Islet precursor cell (in vitro differentiated cells): Measurements from ENCODE around the gene MBNL1.
A peak's percentile ranks its signal among the peaks of the same experiment; 100 is the strongest.

Experiments
- DNase-seq: peaks from one replicate; pipeline ENCODE4 v3.0.0-alpha.2; 2018

MBNL1 gene

DNA sequence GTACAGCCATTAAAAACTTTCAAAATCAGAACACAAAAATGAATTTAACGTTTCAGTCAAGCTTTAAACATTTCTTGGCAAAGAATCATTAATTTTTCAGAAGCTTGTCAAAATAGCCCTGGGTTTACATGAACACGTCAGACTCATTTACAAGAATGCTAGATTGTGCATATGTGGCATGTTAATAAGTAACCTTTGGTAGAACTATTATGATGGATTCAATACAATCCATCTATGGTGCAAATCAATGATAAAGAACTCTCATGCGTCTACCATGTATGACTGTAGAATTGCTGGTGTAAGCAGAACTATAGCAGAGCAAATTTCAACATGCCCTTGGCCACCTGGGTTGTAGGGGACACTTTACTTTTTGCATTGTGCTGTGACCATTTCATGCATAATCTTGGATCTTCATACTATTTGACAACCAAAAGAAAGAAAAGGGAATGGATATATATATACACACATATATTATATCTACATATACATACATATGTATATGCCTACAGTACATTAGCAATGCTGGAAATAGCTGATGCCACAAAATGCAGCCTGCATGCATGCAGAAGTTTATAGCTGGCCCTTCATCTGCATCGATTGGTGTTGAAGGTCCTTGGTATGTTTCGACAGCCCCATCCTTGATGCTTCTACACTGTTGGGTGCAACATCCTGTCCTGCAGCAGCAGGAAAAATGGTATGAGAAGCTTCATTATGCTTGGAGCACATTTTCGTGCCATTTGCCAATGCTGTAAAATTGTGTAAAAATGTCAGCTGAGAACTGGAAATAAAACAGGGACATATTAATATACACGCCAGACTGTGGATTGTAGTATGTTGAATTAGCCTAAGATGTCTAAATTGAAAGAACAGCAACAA lies 189.0 kb downstream of the MBNL1 start:
- DNase-seq: no peak

DNA sequence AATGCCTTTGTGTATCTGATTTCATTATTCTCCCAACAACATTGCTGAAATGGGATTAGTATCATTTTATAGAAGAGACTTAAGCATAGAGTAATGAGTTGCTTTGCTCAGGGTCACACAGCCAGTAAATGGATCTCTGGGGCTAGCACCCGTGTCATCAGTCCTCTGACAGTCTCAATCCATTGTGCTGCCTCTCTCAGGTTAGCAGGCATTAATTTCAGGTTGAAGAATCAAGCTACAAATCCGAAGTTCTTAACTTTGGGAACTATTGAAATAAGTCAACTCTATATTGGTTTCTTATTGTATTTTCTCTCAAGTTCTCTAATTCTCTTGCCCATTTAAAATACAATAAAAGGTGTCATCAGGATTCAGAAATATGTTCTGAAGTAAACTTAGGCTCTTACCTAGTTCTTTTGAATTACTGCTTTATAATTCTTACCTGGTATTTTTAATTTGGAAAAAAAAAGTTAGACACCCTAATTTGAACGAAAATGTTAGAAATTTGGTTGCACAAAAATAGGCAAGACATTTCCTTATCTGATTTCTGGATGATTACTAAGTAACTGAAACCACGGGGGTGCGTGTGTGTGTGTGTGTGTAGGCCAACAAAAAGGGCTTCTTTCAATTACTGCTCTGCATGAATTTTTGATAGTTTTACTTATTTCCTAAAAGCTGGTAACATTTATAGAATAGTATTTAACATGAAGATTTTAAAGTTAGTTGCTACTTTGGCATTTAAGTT lies 189.8 kb downstream of the MBNL1 start:
- no peak for DNase-seq

DNA sequence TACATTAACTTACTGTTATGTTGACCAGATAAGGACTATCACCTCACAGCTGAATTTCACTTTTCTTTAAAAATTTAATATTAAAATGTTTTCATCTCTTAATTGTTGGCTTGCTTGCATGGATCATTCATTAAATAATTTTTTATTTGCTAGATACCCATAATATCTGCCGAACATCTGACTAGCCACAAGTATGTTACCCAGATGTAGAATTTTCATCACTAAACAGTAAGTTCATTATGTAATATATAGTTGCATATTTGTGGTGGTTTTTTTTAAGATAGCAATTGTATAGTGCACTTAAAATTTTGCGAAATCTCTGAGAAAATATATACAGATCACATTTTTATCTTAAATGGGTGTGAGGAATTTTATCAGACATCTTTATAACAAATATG lies 190.4 kb downstream of the MBNL1 start:
- no peak for DNase-seq

DNA sequence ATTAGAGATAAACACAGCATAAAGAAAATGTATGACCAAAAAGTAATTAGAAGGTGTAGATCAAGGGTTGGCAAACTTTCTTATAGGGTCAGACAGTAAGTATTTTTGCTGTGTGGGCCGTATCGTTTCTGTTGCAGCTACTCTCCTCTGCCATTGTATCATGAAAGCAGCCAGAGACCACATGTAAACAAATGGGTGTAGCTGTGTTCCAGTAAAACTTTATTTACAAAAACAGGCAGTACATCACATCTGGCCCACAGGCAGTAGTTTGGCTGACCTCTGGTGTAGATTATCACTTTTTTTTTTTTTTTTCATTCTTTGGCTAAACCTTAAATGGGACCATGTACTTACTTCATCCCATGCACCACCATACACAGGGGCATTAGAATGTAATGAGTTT lies 190.8 kb downstream of the MBNL1 start:
- DNase-seq: no peak

DNA sequence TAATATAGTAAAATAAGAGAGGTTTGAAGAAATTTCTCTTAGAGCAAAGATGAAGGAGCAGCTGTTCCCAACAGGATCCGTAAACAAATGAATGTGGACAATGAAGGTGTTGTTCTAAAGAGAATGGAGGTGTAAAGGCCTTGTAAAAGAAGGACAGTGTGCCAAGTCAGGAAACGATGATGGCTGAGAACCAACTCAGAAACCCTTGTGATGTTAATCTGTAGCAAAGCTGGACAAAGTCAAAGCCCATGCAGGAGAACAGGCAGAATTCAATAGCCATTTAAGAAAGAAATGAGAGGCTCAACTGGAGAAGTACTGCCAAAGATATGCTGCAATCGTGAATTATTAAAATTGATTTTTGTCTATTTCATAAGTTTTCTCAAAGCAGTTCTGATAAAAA lies 192.2 kb downstream of the MBNL1 start:
- DNase-seq: no peak

DNA sequence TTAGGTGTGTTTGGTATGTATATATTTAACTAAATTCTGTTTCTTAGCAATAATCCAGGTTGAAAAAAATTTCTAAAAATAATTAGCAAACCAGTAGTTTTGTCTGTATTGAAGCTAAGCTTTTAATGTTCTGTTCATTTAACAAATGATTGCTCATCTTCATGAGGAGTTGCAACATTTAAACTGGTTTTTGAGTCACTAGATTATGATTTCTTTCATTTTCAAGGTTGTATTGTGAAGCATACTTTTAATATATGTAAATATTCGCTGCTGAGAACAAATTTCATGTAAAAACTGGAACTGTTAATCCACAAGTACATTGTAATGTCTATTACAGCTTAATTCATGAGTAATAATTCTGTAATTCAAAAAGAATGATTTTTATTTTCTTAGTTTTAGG lies 192.7 kb downstream of the MBNL1 start:
- no peak for DNase-seq

DNA sequence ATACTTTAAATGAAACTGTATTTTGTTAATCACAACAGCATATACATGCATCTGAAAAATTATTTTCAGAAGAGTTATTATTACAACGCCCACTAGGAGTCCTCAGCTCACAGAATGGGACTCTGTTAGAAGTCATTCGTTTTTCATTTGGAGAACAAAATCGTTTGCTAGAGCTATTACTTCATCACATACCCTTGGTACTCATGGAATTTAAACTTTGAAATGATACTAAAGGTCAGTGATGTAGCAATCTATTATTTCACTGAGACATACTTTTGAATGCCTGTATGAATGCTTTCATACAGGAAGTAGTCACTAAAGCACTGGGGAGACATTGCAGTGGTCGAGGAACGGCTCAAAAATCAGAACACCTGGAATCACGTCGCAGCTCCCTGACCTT lies 198.1 kb downstream of the MBNL1 start:
- DNase-seq: no peak

DNA sequence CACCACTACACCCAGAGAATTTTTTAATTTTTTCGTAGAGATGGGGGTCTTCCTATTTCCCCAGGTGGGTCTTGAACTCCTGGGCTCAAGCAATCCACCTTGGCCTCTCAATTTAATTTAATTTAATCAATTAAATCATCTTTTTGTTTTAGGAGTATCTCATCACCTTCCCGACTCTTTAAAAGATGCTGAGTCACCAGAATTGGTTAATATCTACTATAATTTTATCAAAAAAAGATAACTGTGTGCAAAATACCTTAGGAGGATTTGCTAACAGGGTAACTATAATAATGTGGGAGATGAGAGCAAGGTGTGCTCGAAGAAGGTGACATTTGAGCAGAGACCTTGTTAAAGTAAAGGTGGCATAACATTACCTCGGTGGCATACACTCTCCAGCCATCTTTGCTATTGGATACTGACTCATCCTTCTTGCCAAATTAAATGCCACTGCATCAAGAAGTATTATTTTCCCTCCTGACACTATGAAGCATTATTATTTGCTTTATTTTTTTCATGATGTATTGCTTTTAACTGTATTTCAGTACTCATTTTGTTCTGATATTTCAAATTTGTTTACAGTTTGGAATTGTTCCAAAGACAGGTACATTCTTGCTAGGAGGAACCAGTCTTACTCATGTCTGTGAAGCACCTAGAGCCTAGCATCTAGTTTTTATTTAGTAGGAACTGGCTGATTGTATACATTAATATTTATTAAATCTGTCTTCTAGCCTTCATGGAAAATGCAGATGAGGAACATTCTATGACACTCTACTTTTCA lies 200.7 kb downstream of the MBNL1 start:
- DNase-seq: no peak

DNA sequence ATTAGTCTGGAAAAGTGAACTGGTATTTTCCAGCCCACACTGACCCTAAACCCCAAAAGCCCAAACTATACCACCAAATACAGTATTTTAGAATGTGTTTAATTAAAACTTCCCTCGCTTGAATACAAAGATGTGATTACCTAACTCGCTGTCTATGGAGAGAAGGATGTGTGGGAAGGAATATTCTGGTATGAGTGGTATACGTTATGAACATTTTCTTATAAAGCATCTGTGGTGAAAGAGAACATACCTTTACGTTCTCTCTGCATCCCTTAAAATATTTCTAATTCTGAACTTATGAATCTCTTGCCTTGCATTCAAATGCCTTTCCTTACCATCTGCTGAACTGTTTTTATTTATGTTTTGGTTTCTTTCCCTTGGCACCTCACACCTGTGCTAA lies 201.4 kb downstream of the MBNL1 start:
- no peak for DNase-seq

DNA sequence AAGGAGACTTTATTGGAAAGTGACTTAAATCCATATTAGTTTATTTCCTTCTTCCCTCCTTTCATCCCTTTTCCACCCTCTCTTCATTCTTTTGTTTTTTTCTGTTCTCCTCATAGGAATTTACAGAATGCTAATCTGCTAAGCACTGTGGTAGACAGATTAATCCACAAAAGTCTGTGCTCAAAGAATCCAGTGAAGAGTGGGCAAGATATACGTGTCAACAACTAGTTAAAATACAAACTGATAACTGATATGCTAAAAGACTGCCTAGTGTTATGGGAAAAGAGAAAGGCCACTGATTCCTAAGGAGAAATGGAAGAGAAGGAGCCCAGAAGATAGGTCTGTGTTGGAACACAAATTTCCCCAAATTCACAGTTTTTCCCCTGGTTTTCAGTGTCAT lies 202.2 kb downstream of the MBNL1 start:
- no peak for DNase-seq

DNA sequence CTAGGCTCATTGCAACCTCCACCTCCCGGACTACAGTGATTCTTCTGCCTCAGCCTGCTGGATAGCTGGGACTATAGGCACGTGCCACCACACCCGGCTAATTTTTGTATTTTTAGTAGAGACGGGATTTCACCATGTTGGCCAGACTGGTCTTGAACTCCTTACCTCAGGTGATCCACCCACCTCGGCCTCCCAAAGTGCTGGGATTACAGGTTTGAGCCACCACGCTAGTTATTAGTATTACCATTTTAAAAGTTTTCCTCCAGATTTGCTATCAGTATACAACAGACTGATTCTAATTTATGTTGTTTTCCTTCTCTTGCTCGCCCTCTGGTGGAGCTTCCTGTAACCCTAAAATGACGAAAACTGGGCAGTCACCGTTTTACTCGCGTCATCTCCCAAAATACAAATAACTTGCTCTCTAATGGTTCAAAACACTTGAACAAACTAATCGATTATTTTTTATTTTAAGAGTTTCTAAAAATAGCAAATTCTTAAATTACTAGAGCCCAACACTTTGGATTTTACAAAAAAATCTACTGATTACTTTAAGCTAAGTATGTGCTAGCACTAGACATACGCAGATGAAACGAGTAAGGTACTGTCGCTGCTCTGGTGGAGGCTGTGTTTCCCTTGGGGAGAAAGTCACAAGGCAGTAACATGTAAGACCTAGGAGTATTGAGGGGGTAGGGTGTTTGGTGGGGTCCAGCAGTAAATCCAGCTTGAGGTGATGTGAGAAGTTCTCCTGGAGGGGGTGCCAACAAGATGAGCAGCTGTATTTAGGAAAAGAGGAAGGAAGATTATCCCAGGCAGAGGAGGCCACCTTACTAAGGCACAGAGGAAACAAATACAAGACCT lies 203.3 kb downstream of the MBNL1 start:
- peak; percentile 63 for DNase-seq

DNA sequence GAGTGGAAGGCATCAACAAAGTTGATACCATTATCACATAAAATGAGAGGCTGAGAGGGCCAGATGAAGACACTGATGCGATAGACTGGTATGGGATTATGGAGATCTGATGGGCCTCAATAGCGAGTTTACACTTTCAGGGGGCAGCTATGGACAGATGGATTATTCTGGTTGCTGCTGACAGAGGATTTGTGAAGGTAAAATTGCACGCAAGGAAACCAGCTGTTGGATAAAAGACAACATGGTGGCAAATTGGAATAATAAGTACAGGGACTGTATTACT lies 203.9 kb downstream of the MBNL1 start:
- DNase-seq: no peak

DNA sequence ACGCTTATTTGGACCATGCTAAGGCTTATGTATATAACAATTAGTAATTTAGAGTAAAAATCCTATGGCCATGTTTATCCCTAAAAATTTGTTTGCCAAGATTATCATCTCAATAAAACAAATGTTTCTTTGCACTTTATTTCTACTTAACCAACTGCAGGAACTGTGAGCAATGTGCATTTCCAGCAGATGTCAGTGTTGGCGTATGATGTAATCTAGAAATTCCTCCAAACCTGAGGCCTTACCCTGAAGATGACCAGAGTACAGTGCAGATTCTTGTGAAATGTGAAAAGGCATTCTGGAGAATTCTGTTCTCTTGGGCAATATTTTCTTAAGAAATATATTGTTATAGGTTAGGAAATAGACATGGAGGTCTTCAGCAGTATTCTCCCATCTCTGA lies 205.9 kb downstream of the MBNL1 start:
- DNase-seq: peak; percentile 52

DNA sequence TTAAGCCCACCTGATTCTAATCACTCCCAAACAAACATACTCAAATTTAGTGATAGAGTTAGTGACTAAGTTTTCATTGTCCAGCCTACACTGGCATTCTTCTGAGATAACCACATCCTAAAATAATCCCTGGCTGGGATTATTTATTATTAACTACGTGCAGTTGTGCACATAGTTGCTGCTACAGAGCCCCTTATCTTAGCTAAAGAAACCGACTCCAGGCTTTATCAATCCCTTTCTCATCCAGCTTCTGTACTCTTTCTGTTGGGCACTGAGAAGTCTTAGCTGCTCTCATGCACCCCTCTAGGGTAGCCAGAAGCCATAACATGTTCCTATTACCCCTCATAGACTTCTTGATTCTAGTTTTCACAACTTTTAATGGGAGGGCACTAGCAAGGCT lies 208.7 kb downstream of the MBNL1 start:
- no peak for DNase-seq

DNA sequence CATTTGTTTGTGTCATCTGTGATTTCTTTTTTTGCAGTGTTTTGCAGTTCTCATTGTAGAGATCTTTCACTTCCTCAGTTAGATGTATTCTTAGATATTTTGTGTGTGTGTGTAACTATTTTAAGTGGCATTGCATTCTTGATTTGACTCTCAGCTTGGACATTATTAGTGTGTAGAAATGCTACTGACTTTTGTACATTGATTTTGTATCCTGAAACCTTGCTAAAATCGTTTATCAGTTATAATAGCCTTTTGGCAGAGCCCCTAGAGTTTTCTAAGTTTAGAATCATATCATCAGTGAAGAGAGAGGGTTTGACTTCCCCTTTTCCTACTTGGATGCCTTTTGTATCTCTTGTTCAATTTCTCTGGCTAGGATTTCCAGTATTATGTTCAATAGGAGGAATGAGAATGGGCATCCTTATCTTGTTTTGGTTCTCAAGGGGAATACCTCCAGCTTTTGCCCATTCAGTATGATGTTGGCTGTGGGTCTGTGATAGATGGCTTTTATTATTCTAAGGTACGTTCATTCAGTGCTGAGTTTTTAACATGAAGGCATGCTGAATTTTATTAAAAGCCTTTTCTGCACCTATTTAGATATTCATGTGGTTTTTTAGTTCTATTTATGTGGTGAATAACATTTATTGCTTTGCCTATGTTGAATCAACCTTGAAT lies 211.7 kb downstream of the MBNL1 start:
- DNase-seq: no peak

DNA sequence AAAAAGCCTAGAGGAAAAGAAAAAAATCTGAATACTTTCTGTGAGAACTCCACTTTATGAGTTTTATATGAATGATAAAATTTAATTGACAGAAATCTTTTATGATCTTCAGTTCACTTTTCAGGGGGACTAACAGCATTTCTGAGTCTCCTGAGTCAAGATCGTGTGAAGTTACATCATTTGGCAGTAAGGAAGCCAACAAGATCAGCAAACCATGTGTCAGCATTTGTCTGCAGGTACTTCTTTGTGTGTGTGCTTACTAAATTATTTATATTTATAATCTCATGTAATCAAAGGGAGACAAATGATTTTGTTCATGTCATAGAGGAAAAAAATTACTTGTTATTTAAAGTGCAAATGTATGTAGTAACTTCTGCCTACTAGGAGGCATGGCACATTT lies 217.6 kb downstream of the MBNL1 start:
- DNase-seq: no peak

DNA sequence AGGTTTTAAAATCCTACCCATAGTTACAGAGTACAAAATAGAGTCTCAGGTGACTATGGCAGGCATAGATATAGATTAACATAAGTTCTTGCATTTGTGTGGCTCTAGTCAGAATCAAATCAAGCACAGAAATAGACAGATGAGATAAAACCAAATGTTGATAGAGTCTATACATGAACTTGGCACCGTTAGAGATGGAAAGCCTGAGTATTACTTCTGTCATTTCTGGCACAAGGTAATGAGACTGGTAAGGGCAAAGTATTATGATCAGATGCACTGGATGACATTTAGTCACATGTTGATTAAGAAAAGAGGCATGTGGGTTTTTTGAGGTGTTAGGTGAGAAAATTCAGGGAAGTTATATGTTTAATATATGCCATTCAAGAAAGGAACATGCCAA lies 219.7 kb downstream of the MBNL1 start:
- no peak for DNase-seq

DNA sequence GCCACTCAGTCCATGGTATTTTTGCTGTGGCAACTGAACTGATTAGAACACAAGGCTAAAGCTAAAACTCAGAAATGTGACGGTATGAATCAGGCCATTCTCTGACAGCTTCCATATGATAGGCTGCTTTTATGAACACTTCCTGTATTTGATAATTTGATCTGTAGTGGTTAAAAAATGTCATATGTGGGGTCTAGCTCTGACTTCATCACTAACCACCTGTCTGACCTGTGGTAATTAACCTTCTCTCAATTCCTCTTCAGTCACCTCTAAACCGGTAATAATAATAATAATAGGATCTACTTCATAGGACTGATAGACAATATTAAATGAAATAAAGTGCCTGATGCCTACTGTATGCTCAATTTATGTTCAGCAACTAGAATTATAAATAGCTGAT lies 223.2 kb downstream of the MBNL1 start:
- DNase-seq: no peak

DNA sequence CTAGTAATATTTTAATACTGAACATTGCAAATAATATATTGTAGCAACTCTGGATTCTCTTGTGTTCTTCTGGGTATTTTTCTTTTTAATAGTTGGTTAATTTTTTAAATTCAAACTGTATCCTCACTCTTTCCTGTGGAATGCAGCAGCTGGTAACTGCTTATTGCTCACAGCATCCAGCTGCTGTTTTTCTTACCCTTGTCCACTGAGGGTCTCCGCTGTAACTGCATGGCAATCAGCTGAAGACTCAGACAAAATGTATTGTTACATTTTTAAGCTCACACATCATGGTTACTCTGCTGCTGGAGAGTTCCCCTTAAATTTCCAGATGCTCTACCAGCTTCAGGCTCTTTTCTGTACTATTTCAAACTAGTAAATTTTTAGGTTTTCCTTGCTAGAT lies 227.6 kb downstream of the MBNL1 start:
- no peak for DNase-seq

DNA sequence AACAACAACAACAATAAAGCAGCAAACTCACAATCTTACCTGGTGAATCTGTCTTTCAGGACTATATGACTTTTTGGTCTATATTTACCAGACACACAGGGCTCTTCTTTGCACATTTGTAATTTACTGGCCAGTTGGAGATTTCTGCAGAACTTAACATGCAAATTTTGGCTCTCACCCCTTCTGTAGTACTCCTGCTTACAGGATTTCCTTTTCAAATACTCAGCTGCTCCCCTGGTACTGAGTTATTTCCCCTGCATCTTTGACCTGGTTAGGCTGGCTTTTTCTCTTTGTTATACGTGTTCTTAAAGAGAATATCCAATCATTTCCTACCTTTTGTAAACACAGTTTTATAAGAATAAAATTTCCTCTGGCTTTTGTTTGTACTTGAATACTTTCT lies 228.0 kb downstream of the MBNL1 start:
- no peak for DNase-seq

DNA sequence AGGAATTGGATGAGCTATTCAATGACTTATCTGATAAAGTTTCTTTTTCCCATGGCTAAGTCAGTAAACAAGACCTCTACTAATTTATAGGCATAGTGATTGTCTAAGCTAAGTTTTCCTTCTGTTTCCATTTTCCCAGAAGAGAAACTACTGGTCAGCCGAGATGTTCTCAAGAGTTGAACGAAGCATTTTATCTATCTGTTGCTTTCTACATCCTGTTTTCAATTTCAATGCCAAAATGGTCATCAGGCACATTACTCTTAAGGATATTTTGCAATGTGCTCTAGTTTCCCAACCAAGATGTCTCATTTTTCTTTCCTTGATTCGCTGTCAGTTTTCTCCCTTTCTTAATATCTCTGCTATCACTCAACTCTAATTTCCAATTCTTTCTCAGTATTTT lies 228.7 kb downstream of the MBNL1 start:
- DNase-seq: no peak

DNA sequence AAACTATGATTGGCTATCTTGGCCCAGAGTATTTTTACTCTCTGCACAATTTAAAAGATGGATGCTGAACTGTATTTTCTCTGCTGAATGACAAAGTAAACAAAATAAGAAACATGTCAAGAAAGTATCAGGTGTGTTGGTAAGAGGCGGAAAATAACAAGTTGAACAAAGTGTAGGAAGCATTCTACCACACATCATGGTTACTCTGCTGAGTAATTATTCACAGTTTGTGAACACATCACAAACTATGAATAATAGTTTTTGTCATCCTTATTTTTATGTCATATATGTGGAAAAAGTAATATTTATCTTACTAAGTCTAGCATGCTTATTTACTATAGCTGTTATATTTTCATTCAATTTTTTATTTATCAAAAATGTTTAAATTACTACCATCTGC lies 229.2 kb downstream of the MBNL1 start:
- no peak for DNase-seq
